Mesothelial cell of epicardium (in vitro differentiated cells): ENCODE data around the gene GGA1. TPM values are rescaled to one million over a fixed set of nuclear protein-coding genes. Genes with fewer than 3 reads are reported as not detected.

ENCODE experiments used
- DNase-seq, 2 experiments: peaks; one replicate each; pipeline ENCODE4 v3.0.0; 2021; ENCODE audit warnings: low spot score in 2 of 2; ENCODE audit not compliant: unreplicated experiment in 2 of 2
- H3K27ac Mint-ChIP-seq: 2 replicates; pipeline ENCODE4 v1.8.0; 2021; ENCODE audit warnings: mixed read lengths
- H3K27me3 Mint-ChIP-seq: 2 replicates; pipeline ENCODE4 v1.8.0; 2021; ENCODE audit warnings: low read depth, mixed read lengths
- H3K36me3 Mint-ChIP-seq: 2 replicates; pipeline ENCODE4 v1.8.0; 2021; ENCODE audit warnings: mixed read lengths
- H3K4me1 Mint-ChIP-seq: 2 replicates; pipeline ENCODE4 v1.8.0; 2021; ENCODE audit warnings: mixed read lengths
- H3K4me3 Mint-ChIP-seq: 2 replicates; pipeline ENCODE4 v1.8.0; 2021; ENCODE audit warnings: mild to moderate bottlenecking, moderate library complexity, mixed read lengths
- H3K9me3 Mint-ChIP-seq: 2 replicates; pipeline ENCODE4 v1.8.0; 2021; ENCODE audit warnings: mixed read lengths
- total RNA-seq: library from RNA; stranded (reverse); gene quantifications from 3 replicates; pipeline ENCODE4 v1.2.1, GENCODE V29; 2021
- TF ChIP-seq, protein P1 (sequence below): fragments of 200-600 bp; sonication (generic); IDR thresholded peaks from one replicate; pipeline ENCODE4 v1.5.0; 2021; ENCODE audit warnings: antibody characterized with exemption; ENCODE audit not compliant: unreplicated experiment

The GGA1 gene
- total RNA-seq, 1 donor from 2014 or later: 107 TPM

DNA sequence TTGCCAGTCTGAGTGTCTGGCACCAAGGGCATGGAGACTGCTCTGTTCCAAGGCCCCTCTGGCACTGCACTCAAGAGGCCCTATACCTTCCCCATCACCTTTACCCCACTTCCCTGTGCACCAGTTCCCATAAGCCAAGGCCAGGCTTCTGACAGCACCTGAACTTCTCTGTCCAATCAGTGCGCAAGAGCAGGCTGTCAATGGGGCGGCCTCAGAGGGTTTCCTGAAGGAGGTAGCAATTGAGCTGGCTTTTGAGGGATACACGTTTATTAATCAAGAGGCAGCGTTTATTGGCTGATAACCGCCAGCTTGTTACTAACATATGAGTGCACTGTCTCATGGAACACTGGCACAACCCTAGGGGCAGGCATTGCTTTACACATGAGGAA, 32.9 kb downstream of the GGA1 start:
- TF ChIP-seq, protein P1, sequence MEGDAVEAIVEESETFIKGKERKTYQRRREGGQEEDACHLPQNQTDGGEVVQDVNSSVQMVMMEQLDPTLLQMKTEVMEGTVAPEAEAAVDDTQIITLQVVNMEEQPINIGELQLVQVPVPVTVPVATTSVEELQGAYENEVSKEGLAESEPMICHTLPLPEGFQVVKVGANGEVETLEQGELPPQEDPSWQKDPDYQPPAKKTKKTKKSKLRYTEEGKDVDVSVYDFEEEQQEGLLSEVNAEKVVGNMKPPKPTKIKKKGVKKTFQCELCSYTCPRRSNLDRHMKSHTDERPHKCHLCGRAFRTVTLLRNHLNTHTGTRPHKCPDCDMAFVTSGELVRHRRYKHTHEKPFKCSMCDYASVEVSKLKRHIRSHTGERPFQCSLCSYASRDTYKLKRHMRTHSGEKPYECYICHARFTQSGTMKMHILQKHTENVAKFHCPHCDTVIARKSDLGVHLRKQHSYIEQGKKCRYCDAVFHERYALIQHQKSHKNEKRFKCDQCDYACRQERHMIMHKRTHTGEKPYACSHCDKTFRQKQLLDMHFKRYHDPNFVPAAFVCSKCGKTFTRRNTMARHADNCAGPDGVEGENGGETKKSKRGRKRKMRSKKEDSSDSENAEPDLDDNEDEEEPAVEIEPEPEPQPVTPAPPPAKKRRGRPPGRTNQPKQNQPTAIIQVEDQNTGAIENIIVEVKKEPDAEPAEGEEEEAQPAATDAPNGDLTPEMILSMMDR: no peak
- peaks cover 19% of the 10 kb centered on the region for H3K4me1 Mint-ChIP-seq
- H3K36me3 Mint-ChIP-seq: peaks cover 5% of the 10 kb centered on the region
- H3K27me3 Mint-ChIP-seq: no peaks in the 10 kb centered on the region
- H3K9me3 Mint-ChIP-seq: no peaks in the 10 kb centered on the region
- H3K27ac Mint-ChIP-seq: no peak overlapping the region
- no peak for DNase-seq
- peak overlapping the region; percentile 34 for H3K4me3 Mint-ChIP-seq

DNA sequence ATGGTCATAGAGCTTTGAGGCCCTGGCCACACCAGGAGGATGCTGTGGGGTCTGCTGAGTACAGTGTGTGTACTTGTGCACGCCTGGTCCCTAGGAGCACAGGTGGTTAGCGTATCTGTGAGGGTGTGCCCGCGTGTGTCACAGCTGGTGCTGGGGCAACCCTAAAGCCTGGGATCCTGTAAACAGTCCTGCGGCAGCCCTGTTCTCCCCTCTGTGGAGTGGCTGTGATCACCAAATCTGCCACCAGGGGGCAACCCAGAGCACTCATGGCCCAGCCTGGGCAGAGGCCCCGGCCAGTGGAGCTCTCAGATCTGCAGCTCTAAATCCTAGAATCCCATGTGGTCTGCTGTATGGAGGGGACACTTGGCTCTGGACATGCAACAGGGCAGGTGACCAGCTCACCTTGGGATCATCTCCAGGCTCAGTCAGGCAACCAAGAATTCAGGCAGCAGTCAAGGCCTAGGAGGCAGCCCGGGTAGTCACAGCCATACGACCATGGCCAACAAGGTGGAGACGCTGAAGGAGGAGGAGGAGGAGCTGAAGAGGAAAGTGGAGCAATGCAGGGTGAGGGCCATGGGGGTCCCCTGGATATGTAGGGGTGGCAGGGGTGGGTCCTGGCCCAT, 34.7 kb downstream of the GGA1 start:
- Mint-ChIP-seq H3K27me3 (no peaks in the 10 kb centered on the region), H3K4me3 (no peak overlapping the region), H3K9me3 (no peaks in the 10 kb centered on the region), H3K36me3 (peaks cover 10% of the 10 kb centered on the region), H3K4me1 (peaks cover 17% of the 10 kb centered on the region), H3K27ac (peak overlapping the region; percentile 59)
- TF ChIP-seq, protein P1: peak; percentile 93
- peak; percentile 69 to 95 for DNase-seq

DNA sequence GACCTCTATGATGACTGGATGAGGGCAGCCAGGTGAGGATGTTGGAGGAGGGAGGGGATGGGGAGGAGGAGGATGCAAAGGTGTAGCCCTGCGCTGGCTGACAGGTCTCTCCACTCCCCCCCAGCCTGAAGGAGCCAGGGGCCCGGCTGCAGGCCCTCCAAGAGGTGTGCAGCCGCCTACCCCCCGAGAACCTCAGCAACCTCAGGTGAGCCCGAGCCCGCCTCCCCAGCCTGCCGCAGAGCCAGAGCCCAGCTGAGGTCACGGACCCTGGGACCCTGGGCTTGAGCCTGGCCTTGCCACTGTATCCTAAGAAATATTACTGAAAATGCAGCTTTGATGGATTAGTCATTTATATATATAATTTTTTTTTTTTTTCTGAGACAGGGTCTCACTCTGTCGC, 38.7 kb downstream of the GGA1 start:
- peaks cover 24% of the 10 kb centered on the region for H3K36me3 Mint-ChIP-seq
- DNase-seq: no peak
- no peak overlapping the region for H3K4me3 Mint-ChIP-seq
- H3K9me3 Mint-ChIP-seq: no peaks in the 10 kb centered on the region
- no peaks in the 10 kb centered on the region for H3K27me3 Mint-ChIP-seq
- H3K27ac Mint-ChIP-seq: no peak overlapping the region
- TF ChIP-seq, protein P1: no peak
- H3K4me1 Mint-ChIP-seq: peaks cover 5% of the 10 kb centered on the region

DNA sequence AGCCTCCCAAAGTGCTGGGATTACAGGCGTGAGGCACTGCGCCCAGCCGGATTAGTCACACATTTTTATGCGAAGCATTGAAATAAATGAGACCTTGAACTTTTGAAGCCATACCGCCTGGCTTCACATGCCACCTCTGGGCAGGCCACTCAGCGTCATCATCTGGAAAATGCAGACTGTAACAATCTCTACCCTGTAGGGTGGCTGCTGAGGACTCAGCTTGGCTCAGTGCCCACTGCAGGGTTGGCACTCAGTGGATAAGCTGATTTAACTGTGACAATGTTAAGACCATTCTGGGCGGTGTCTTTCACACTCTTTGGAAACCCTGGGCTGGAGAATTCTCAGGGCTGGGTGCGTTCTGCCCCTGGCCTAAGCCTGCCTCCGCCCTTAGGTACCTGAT, 39.3 kb downstream of the GGA1 start:
- H3K4me3 Mint-ChIP-seq: no peak overlapping the region
- TF ChIP-seq, protein P1: no peak
- no peak for DNase-seq
- H3K27me3 Mint-ChIP-seq: no peaks in the 10 kb centered on the region
- no peaks in the 10 kb centered on the region for H3K9me3 Mint-ChIP-seq
- no peak overlapping the region for H3K27ac Mint-ChIP-seq
- peaks cover 27% of the 10 kb centered on the region for H3K36me3 Mint-ChIP-seq
- peaks cover 5% of the 10 kb centered on the region for H3K4me1 Mint-ChIP-seq

DNA sequence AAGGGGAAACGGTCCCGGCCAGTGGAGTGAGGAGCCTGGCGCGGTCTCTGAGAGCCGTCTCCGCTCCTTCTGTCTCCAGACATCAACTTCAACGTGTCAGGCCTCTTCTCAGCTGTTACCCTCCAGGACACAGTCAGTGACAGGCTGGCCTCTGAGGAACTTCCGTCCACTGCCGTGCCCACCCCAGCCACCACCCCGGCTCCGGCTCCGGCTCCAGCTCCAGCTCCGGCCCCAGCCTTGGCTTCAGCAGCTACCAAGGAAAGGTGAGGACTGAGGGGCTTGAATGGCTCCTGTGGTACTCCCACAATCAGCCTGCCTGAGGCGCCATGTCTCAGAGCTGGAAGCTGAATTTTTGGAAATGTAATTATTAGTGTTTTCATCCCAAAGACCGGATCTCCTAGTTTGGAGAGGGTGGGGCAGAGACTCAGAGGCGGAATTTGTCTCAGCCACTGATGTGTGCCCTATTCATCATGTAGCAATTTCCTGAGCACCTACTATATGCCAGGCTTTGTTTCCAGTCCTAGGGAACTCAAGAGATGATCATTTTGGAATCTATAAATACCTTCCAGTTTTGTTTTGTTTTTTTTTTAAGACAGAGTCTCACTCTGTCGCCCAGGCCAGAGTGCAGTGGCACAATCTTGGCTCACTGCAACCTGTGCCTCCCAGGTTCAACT, 42.0 kb downstream of the GGA1 start:
- no peak overlapping the region for H3K27ac Mint-ChIP-seq
- H3K4me1 Mint-ChIP-seq: no peaks in the 10 kb centered on the region
- no peaks in the 10 kb centered on the region for H3K27me3 Mint-ChIP-seq
- H3K36me3 Mint-ChIP-seq: peaks cover 24% of the 10 kb centered on the region
- H3K9me3 Mint-ChIP-seq: no peaks in the 10 kb centered on the region
- H3K4me3 Mint-ChIP-seq: no peak overlapping the region
- DNase-seq: no peak
- TF ChIP-seq, protein P1: no peak
